GM21367 (cell line): Measurements from ENCODE around the gene SIM2.

Source experiments
- ATAC-seq: cut with Tn5 transposase; IDR thresholded peaks from one replicate; pipeline ENCODE4 v1.9.1; 2021; ENCODE audit not compliant: unreplicated experiment

The SIM2 gene

DNA sequence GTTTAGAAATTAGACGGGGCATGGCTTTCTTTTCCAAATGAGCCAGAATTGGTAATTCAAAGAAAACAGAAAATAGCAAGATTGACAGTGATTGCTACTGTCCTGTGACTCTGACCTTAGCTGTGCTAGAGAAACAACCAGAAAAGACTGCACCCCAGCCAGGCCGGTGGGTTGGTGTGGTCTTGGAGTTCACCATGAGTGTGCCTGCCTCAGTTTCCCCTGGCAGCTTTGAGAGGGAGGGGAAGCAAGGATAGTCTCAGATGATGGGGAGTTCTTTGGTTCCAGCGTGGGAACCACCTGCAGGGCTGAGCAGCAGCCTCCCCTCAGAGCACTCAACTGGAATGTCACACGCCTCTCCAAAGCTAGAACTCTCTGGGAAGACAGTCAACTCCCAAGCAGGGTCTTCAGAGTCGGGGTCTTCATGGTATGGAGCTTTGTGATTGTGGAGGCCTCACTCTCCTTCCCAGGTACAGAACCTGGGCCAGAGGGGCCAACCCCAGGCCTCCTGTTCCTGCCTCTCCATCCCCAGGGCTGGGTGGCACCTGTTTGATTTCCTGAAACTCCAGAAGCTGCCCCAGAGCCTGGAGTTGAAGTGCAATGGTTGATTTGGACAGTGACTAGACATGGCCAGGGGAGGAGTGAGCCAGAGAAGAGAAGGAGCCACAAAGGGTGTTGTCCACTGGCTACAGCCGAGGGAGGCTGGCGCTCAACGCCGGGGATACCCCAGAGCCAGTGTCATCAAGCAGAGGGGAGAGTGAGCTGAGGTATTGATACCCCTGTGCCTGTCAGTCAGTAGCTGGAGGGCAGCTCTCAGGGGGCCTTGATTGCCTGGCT is 35.7 kb downstream of the SIM2 start:
- ATAC-seq: no peak

DNA sequence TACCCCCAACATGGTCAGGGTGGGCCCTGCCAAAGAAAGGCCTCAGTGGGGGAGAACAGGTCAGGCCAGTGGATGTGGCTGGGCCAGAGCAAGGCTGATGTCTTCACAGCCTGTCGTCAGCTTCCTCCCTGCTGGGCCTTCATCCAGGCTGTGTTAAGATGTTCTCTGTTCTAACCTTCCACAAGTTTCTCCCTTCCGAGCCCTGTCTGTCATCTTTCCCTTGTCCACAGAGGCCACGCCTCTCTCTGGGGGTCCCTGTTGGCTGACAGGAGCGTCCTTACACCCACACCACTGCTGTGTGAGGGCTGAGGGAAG is 36.2 kb downstream of the SIM2 start:
- ATAC-seq: no peak

DNA sequence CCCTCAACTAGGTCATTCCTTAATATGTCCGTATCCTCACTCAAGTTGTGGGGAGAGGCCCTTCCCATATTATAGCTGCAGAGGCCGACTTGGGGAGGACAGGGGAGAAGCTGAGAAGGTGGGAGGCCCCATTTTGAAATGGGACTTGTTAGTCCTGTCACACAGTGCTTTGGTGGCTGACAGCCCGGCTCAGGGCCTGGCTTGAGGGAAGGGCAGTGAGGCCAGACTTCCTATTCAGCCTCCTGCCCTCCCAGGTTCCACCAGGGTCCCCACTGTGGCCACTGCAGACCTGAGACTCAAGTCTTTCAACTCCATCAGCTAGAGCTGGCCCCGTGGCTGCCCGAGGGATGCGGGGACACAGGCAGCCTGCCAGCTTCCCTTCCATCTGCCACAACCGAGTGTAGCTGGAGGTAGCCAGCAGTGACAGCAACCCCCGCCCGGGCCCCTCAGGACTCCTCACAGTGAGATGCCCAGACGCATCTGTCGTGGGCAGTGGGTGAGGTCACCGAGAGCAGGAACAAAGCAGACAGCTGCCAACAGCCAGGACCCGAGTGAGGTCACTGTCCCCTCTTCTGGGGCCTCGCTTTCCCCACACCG is 36.9 kb downstream of the SIM2 start:
- no peak for ATAC-seq

DNA sequence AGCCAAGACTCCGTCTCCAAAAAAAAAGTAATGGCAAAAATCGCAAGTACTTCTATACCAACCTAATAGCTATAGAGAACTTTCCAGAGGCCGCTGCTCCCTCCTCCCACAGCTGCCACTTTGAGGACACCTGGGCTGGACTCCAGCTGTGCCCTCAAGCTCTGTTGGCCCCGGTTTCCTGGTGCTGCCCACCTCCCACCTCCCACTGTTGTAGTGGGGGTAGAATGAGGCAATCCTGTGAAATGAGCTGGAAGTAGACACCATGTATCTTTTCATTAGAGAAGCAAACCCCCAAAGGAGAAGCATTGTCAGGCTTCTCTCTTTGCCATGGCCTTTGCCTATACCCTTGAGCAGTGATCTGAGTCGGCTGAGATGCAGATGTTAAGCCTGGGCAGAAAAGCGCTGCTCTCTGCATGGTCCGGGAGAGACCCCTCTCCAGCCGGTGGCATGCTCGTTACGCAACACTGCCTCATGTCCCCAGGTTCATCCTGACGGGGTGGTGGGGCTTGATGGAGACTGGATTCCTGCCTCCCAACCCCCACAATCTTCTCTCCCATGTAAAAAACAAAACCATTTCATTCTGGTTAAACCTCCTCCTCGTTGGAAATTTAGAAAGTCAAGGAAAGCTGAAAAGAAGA is 39.7 kb downstream of the SIM2 start:
- ATAC-seq: no peak

DNA sequence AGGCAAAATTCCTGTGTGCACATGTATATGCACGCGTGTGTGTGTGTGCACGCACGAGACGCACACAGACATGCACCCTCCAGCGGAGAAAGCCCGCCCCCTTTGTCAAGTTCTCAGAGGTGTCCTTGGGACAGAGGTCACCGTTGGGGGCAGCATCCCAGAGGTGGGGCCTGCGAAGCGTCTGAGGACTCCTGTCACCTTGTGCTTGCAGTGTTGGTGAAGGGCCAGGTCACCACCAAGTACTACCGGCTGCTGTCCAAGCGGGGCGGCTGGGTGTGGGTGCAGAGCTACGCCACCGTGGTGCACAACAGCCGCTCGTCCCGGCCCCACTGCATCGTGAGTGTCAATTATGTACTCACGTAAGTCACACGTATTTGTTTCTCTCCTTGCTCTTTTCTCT is 42.6 kb downstream of the SIM2 start:
- ATAC-seq: no peak

DNA sequence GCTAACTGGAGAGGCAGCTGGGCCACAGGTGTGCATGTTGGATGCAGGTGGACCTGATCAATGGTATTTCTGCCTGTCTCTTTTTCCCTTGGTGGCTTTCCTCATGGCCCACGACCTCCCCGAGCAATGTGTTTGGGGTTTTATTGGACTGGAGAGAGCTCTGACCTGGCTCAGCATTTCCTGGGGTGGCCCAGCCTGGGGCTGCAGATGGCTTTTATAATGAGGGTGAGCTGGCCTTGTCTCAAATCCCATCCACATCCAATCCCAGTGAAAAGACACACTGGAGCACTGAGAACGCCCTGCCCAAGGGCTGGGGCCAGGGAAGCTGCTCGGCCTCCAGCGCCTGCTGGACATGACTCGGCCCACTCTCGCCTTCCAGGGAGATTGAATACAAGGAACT is 44.1 kb downstream of the SIM2 start:
- no peak for ATAC-seq

DNA sequence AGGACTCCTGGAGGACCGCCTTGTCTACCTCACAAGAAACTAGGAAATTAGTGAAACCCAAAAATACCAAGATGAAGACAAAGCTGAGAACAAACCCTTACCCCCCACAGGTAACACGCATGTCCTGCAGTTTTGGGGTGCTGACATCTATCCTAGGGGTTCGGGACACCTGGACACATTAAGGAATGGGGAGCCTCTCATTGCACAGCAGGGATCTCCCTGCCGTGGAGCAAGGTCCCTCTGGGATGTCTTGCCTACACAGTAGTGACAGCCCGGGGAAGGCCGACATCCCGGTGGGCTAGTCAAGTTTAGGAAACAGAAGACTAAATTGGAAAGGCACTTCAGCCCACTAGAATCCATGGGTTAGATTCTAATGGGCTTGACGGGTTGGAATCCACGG is 44.5 kb downstream of the SIM2 start:
- no peak for ATAC-seq

DNA sequence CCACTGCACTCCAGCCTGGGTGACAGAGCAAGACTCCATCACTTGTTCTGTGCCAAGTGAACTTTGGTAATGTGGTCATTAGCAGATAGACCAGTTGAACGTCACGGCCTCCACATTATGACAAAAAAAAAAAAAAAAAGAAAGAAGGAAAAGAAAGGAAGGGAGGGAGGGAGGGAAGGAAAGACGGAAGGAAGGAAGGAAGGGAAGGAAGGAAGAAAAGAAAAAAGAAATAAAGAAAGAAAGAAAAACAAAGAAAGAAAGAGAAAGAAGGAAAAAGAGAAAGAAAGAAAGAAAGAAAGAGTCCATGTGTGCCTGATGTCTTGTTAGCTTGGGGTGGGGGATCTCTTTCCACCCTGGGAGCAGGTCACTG is 45.3 kb downstream of the SIM2 start:
- no peak for ATAC-seq

DNA sequence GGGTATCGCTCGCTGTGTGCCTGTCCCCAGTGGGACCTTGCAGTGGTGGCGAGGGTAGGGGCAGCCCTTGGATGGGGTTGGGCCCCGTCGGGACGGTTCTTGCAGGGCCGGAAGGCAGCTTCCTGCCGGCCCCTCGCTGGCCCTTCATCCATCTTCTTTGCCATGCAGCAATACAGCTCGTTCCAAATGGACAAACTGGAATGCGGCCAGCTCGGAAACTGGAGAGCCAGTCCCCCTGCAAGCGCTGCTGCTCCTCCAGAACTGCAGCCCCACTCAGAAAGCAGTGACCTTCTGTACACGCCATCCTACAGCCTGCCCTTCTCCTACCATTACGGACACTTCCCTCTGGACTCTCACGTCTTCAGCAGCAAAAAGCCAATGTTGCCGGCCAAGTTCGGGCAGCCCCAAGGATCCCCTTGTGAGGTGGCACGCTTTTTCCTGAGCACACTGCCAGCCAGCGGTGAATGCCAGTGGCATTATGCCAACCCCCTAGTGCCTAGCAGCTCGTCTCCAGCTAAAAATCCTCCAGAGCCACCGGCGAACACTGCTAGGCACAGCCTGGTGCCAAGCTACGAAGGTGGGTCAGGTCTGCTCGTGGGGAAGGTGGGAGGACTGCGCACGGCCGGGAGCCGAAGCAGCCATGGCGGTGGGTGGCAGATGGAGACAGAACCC is 45.8 kb downstream of the SIM2 start:
- no peak for ATAC-seq

DNA sequence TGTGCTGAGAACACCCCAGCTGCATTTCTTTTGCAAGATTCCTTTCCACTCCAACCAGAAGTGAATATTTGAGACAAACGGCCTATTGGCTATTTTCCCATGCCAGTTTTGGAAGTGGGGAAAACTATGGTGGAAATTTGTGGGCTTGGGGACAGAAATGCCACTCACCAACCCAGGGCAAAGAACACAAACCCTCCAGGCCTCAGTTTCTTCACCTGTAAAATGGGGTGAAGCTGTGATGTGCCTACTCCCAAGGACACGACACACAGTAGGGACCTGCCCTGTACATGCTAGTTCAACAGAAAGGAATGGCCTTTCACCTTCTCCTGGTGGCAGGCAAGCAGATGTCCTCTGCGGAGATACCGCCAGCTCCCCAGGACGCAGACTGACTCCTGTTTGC is 46.5 kb downstream of the SIM2 start:
- ATAC-seq: no peak

DNA sequence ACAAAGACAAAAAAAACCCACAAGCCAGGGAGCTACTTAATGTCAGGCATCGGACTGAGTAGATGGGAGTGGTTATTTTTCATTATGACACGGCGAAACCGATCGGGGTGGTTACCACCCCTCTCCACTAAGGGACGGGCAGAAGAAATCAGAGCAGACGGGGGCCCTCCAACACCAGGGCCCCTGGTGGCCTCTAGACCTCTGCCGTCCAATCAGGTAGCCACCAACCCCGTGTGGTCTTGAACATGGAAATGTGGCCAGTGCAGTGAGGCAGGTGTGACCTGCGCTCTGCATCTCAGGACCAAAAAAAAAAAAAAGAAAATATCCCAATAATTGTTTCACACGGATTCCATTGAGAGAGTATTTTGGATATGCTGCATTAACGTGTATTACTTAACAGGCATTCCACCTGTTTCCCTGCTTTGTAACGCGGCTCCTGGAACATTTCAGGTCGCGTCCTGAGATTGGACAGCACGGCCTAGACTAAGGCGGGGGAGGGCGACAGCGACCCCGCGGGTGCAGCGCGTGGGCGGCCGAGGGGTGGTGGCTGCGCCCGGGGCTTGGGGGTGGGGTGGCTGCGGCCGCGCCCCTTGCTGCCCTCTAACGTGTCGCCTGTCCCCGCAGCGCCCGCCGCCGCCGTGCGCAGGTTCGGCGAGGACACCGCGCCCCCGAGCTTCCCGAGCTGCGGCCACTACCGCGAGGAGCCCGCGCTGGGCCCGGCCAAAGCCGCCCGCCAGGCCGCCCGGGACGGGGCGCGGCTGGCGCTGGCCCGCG is 48.3 kb downstream of the SIM2 start:
- no peak for ATAC-seq

DNA sequence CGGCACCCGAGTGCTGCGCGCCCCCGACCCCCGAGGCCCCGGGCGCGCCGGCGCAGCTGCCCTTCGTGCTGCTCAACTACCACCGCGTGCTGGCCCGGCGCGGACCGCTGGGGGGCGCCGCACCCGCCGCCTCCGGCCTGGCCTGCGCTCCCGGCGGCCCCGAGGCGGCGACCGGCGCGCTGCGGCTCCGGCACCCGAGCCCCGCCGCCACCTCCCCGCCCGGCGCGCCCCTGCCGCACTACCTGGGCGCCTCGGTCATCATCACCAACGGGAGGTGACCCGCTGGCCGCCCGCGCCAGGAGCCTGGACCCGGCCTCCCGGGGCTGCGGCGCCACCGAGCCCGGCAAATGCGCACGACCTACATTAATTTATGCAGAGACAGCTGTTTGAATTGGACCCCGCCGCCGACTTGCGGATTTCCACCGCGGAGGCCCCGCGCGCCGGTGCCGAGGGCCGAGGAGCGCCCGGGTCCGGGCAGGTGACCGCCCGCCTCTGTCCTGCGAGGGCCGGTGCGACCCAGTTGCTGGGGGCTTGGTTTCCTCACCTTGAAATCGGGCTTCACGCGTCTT is 49.0 kb downstream of the SIM2 start:
- no peak for ATAC-seq

DNA sequence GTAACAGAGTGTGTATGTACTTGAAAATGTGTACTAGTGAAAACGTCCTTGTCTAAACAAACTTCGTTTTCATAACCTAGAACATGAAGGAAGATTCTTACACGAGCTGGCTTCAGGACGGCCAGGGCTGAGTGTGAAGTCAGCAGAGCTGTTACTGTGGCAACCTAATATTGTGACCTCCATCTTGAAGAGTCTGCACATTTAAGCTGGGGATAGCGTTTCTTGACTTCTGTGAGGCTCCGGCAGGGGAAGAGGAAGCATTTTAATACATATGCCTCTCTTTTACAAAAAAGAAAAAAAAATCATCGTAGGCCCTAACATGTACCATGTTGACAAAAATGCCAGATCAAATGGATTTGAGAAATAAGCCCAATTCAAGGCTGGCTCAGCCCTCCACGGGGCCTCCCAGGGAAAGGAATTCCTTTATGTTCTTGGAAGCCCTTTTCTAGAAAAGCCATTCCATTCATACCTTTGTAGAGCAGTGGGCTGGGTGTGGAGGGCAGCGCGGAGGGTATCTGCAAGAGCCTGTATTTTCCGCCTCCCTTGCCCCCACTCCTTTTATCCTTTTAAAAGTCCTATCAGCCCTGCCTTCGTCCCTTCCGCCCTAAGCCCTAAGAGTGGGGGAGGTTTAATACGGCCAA is 51.1 kb downstream of the SIM2 start:
- ATAC-seq: no peak

DNA sequence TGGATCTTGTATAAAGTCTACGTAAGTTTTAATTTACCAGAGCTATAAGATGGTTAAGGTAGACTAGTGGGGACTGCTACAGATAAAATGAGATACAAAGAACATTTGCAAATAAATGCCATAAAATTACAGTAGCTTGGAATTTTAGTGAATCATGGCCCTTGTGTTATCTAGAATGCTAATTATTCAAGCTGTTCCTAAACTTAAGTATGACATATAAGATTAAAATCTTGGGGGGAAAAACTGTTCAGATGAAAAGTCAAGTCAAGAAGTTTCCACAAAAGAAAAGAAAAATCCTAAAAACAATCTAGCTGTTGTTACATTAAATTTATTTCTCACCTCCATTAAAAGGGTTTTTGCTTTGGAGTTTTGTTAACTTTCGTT is 51.7 kb downstream of the SIM2 start:
- no peak for ATAC-seq

DNA sequence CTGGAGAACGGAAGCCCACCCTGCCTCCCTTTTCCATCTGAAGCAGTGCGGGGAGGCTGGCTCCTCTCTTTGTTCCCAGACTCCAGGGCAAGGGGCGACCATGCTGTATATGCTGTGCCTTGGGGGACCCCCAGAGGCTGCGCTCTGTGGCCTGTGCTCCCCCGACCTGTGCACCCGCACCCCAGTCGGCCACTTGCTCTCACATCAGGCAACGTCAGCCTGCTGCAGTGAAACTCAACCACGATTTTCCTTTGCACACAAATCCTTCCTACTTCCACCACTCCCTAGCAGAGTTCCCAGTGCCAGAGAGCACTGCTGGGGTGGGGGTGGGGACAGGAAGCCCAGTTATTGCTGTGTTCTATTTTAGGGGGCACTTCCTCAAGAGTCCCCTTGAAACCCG is 52.5 kb downstream of the SIM2 start:
- ATAC-seq: no peak

DNA sequence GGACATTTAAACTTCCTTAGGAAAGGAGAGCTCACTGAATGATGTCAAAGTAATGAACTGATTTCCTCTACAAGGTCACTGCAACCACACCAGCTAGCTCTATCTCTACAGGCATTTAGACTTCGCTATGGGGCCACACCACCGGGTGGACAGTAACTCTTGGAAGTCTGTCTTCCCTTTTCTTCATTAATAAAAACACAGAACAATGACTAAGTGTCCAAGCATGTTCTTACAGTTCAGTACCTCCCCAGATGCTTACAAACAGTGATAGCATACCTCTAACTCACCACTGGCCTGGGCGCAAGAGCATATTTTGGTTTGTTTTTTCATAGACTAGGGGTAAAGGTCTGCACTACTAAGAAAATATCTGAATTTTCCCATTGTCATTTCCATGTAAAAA is 54.6 kb downstream of the SIM2 start:
- no peak for ATAC-seq

DNA sequence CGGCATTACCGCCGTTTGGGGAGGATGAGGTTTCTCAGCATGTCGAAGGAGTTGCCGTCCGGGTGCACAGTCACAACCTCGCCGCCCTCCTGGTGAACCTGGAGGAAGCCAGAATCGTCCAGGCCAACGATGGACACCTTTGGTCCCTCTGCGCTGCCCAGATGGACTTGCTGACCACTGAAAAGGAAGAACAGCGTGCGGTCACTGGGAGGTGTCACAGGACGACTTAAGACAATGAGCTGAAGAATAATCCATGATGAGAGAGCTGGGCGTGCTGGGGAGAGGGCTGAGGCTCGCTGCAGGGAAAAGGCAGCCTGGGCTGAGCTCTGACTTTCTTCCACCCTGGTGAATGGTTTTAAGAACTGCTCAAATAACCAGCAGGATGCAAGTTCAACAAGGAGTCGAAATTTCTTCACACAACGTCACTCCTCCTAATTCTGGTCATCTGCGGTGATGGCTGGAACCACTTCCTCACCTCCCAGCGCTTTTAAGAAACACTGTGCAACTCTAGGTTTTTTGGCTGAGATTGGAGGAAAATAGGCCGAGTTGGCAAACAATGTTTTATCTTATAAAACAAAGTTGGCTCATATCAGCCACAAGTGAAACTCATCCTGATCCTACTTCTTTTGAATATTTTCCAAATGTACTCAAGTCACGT is 55.5 kb downstream of the SIM2 start:
- no peak for ATAC-seq

DNA sequence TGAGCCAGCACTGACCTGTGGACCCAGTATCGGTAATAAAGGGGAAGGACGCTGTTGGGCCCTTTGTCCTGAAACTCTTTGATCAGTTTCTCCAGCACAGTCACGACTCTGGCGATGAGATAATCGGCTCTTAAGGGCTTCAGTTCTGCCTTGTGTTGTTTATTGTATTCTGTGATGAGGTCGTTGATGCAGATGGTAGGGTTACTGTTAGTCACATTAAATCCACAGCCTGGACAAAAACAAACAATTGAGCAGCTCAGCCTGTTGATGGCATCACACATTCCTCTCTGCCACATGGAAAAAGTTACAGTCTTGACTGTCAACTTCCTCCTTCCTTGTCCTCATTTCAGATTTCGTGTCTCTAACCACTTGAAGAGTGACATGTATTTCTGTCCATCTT is 57.6 kb downstream of the SIM2 start:
- ATAC-seq: no peak

DNA sequence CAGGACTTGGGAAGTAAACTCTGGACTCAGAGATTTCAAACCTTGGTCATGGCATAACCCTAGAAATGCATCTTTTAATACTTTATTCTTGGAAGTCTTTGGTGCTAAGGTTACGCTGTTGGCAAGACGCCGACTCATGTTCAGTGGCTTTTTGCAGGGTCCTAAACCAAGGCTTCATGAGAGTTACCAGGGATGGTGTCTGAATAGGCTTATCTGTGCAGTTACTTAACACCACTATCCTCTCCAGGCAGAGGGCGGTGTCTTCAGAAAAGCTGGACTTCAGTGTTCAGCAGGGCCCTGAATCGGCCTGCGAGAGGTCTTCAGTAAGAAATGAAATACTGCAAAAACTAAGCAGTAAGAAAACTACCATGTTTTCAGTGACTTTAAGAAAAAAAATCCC is 58.3 kb downstream of the SIM2 start:
- ATAC-seq: no peak
